Prostate gland (tissue), 2 donors: ENCODE measurements around the gene ZMAT2.

ENCODE experiments used
- POLR2A ChIP-seq: fragments of 450-650 bp; IDR thresholded peaks from one replicate; pipeline ENCODE4 v1.6.1; 2016; ENCODE audit warnings: antibody characterized with exemption, mild to moderate bottlenecking
- TF ChIP-seq, protein P1 (sequence below), 4 experiments: fragments of 200-600 bp in 2 of 4; fragments of 450-650 bp in 2 of 4; sonication (generic) in 2 of 4; IDR thresholded peaks; 1 replicate in 3 of 4; 2 replicates in 1 of 4; pipeline ENCODE4 v1.5.1; 2016 to 2019; ENCODE audit warnings: antibody characterized with exemption in 4 of 4, mild to moderate bottlenecking in 2 of 4, moderate library complexity in 2 of 4

DNA sequence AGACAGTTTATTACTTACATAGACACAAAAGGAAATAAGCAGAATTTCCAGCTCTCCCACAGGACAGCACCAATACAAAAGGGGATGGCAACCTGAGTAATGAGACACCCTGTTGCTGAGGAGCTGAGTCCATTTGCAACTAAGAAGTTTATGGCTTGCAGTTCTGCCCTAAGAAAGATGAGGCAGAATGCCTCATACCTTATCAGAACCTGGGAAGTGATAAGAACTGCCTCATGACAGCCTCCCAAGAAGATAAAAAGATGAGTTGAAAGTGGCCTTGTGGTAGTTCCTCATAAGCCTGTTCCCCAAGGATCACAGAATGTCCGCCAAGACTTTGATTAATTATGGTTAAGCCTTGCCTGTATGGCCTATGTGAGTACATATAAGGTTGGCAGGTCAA is 41.7 kb downstream of the ZMAT2 start:
- TF ChIP-seq, protein P1, sequence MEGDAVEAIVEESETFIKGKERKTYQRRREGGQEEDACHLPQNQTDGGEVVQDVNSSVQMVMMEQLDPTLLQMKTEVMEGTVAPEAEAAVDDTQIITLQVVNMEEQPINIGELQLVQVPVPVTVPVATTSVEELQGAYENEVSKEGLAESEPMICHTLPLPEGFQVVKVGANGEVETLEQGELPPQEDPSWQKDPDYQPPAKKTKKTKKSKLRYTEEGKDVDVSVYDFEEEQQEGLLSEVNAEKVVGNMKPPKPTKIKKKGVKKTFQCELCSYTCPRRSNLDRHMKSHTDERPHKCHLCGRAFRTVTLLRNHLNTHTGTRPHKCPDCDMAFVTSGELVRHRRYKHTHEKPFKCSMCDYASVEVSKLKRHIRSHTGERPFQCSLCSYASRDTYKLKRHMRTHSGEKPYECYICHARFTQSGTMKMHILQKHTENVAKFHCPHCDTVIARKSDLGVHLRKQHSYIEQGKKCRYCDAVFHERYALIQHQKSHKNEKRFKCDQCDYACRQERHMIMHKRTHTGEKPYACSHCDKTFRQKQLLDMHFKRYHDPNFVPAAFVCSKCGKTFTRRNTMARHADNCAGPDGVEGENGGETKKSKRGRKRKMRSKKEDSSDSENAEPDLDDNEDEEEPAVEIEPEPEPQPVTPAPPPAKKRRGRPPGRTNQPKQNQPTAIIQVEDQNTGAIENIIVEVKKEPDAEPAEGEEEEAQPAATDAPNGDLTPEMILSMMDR (IDR thresholded peaks at IDR 0.05): no peak
- no peak for TF ChIP-seq POLR2A
